Measurements from ENCODE around the gene ACACA.

DNA sequence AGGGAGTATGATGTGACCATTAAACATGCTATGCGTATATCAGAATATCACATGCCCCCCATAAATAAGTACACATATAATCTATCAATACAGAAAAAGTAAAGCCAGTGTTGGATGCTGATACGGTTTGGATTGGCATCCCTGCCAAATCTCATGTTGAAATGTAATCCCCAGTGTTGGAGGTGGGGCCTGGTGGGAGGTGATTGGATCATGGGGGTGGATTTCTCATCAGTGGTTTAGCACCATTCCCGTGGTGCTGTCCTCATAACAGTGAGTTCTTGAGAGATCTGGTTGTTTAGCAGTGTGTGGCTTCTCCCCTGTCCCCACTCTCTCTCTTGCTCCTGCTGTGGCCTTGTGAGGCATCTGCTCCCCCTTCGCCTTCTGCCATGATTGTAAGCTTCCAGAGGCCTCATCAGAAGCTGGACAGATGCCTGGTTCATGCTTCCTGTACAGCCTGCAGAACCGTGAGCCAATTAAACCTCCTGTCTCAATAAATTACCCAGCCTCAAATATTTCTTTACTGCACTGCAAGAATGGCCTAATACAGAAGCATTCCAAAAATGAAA, 369.0 kb downstream of the ACACA start:
- TF ChIP-seq, protein P1, sequence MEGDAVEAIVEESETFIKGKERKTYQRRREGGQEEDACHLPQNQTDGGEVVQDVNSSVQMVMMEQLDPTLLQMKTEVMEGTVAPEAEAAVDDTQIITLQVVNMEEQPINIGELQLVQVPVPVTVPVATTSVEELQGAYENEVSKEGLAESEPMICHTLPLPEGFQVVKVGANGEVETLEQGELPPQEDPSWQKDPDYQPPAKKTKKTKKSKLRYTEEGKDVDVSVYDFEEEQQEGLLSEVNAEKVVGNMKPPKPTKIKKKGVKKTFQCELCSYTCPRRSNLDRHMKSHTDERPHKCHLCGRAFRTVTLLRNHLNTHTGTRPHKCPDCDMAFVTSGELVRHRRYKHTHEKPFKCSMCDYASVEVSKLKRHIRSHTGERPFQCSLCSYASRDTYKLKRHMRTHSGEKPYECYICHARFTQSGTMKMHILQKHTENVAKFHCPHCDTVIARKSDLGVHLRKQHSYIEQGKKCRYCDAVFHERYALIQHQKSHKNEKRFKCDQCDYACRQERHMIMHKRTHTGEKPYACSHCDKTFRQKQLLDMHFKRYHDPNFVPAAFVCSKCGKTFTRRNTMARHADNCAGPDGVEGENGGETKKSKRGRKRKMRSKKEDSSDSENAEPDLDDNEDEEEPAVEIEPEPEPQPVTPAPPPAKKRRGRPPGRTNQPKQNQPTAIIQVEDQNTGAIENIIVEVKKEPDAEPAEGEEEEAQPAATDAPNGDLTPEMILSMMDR (IDR thresholded peaks at IDR 0.05) = no peak
- no peak for TF ChIP-seq POLR2AphosphoS5 (IDR thresholded peaks at IDR 0.05)
- no peak for TF ChIP-seq POLR2A (IDR thresholded peaks at IDR 0.05)
- no peak for TF ChIP-seq EP300 (IDR thresholded peaks at IDR 0.05)
